ENCODE data around the gene CUBN.

CUBN gene

DNA sequence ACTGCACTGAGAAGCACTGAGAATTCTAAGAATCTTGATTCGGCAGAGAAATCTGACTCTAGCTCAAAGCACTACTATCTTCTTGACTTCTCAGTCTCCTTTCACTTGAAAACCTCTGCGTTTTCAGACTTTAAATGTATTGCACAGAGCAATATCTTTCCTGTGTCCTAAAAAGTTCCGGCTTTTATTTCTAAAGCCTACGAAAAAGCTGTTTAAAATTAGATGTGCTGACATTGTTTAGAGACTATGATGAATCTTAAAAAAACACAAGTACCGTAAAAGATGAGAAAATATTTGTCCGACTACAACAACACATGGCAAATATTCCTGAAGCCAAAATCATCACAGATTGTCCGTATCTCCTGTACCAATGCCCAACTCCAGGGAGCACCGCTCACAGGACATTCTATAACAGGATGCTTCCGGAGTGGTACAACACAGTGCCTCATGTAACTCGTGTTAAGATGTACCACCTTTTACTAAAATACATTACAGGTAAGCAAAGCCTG is 136.9 kb downstream of the CUBN start:
- in situ Hi-C loops (cut with MboI; ENCODE audit: low sequenced_read_pairs): no loop called here

DNA sequence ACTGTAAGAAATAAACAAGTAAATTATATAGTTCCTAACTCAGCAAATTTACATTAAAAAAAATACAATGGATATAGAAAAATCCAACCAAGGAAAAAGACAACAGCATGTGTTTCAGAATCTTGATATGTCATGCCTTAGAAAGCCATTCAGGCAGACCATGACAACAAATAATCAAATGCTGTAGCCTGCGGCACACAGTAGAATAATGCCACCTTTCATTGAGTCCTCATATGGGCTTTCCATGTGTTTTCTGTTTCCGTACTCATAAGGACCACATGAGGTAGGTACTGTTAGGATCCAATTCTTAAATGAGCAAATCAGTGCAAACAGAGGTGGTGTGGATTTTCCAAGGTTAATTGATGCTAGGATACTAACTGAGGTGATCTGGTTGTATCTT is 138.6 kb downstream of the CUBN start:
- in situ Hi-C loops (cut with MboI; ENCODE audit: low sequenced_read_pairs): no loop called here

DNA sequence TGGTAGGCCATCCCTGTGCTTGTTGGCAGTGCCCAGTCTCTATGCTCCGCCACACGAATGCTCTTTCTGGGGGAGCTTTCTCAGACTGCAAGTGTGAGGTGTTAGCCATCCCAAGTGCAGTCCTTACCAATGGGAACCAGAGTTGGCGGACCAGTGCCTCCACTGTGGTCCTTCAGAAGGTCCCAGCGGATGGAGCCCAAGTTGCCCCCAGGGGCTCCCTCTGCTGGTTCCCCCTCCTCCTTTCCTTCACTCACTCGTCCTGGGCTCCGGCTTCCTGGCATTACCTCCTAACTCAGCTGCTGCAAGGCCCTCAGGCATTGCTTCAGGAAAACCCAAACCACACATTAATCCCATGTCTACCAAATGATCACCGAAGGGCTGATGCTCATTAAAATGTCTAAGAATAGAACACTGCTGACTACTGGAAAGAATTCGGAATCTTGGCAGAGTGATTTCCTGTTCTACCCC is 139.8 kb downstream of the CUBN start:
- in situ Hi-C loops (cut with MboI; ENCODE audit: low sequenced_read_pairs): no loop called here

DNA sequence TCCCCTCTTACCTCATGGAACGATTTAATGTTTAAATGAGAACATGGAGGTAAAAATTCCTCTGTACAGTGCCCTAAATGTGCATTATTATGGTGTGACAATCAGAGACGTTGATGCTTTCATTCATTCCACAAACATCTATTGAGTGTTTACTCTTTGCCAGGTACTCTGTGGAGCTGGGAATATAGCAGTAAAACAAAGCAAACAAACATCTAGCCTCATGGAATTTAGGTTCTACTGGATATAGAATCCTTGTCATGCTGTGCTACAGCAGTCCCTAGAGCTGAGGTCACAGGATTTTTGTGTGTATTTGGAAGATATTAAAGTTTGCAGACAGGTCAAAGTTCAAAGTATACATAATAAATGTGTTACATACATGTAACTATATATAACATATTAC is 140.7 kb downstream of the CUBN start:
- in situ Hi-C loops (cut with MboI; ENCODE audit: low sequenced_read_pairs): no loop called here

DNA sequence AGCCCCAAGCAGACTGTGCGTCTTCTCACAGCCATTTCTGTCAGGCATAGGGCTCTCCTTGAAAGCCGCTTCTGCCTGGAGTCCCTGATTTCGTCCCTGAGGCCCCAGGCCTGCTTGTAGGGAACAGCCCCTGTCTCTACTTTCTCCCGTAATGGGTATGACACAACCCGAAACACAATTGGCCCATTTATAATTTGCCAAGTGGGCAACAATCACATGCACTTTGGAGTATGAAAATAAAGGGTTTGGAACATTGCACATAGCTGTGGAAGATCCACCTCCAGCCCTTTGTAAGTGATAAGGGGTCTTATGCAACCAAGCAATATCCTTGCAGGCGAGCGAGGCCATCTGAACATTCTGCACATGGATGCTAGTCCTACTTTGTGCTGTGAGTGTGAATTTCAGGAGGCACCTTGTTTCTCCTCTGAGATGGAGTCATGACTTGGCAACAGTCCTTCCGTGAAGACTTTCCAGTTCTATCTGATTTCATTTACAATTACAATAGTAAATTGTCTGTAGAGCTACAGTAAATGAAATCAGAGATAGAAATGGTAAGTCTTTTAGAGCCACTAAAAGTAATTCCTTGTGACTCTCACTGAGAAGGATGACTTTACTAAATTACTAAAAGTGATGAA is 141.5 kb downstream of the CUBN start:
- in situ Hi-C loops (cut with MboI; ENCODE audit: low sequenced_read_pairs): no loop called here

DNA sequence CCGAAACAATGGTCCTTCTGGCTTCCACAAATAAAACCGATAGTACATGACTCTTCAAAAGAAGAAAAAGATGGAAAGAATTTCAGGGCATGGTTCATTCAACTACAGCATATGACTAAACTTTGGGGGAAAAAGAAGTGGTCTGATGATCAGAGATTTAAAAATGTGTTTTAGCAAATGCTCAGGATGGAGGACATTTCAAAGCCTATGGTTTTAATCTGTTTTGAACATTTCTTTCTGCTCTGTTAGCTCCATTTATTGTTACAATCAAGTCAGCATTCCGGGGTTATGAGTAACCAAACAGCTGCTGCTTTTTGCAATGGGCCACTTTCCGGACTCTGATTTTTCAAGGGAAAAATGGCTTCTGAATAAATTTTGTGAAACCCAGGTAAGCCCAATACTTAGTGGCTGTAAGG is 142.4 kb downstream of the CUBN start:
- in situ Hi-C loops (cut with MboI; ENCODE audit: low sequenced_read_pairs): no loop called here

DNA sequence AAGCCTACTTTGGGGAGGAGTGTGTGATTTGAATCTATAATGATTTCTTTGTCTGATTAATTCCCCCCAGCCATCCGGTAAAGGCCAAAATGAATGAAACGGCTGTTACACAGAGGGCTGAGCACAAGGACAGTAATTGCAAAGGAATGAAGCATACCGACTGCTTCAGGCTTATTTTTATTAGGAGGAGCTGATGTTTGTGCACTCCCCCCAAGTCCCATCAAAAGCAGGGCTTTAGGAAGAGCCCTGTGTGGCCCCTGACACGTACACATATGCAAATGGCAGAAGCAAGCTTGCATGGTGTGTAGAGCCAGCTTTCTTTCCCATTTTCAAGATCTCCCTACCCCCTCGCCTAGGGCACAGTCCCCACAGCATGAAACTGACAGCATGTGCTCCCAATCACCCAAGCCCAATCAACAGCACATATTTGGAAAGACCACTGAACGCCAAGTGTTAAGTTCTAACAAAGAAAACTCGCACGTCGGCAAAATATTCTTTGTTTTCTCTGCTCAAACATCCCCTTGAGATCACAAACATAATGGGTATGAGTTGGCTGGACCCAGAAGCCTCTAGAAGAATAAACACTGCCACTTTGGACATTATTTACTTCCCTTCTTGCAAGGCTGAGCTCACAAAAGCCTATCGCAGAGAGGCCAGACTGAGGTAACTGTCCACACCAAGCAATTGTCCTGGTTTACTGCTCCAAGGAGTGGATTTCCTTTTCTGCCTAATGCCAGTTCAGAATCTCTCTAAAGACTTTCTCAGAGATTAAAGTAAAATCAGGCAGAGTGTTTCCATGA is 143.0 kb downstream of the CUBN start:
- in situ Hi-C loops (cut with MboI; ENCODE audit: low sequenced_read_pairs): no loop called here

DNA sequence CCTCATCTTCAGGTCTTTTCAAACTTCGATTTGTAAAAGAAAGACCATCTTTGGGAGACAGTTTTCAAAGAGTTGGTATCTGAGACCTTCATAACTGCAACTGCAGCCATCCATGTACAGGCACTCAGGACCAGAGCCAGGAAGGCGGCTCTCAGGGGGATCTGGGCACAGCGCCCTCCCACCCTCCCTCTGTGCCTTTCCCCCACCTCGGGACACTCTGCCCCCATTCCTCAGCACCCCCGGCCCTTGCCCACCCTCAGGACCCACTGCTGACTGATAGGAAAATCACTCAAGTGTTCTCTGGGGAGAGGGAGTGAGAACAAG is 143.6 kb downstream of the CUBN start:
- in situ Hi-C loops (cut with MboI; ENCODE audit: low sequenced_read_pairs): no loop called here

DNA sequence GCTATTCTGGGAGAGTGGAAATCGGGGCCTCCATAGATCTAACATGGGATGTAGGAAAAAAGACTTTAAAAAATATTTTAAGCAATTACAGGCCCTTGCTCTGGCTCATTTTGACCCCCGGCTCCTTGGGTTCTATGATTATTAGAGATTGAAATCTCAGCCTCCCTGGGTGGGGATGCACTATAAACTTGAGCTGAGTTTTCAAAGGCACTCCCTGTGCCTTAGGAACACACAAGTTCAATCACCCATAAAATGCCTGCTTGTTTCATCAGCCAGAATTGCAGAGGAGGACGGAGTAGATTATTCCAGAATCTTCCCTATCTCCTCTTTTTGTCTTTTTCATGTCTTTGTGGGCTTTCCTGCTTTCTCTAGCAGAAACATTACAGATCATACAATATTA is 145.4 kb downstream of the CUBN start:
- in situ Hi-C loops (cut with MboI; ENCODE audit: low sequenced_read_pairs): no loop called here

DNA sequence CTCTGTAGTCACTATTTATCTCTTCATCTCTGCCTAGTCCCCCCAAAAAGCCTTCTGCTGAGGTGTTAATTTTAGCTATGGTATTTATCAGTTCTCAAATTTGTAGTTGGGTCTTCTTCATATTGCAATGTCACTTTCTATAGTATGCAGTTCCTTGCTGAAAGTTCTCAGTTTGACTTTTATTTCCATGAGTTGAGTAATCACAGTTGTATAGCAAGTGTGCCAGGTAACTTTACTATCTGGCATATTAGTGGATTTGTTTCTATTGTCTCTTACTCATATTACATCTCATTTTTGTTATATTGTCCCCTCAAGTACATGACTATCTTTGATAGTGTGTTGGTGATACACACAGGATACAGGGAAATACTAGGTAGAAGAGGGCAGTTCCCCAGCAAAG is 152.8 kb downstream of the CUBN start:
- in situ Hi-C loops (cut with MboI; ENCODE audit: low sequenced_read_pairs): no loop called here

DNA sequence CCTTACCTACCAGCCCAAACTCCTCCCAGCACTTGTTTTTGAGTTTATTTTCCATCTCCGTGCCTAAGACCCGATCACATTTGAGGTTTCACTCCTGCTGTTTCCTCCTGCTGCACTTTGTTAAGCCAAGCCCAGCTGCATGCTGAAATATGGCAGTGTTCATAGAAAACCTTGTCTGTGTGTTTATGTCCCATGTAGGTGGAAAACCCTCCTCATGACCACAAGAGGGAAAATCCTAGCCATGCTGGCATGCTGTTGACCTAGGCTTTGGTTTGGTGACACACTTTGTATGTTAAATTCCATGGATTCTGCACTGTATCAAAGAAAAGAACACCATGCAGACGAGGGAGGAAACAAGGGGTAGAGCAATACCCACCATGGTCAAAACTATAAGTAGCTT is 154.4 kb downstream of the CUBN start:
- in situ Hi-C loops (cut with MboI; ENCODE audit: low sequenced_read_pairs): no loop called here

DNA sequence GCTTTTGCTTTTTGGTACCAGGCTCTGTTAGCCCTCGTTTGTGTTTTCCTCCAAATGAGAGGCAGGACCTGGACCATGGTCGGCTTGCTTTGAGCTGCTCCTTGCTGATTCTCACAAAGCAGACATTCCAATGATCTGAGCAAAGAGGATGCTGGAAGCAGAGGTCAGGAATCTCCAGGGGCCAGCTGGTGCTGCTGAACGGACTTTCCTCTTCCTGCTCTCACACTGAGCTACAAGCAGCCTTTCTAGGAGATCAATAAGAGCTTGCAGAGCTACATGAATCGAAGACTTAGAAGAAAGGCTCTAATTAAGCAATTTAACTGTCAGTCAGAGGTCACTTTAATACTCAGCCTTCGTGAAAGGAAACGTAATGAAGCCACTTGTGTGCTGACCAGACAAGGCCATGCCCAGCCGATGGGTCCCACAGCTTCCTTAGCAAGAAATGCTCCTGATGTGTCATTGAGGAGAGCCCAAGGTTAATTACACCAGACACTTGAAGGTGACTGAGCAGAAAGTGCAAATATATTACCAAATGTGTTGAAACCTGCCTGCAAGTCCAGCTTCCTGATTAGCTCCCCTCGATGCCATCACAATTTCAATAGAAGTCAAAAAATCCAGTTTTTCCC is 161.1 kb downstream of the CUBN start:
- in situ Hi-C loops (cut with MboI; ENCODE audit: low sequenced_read_pairs): no loop called here

DNA sequence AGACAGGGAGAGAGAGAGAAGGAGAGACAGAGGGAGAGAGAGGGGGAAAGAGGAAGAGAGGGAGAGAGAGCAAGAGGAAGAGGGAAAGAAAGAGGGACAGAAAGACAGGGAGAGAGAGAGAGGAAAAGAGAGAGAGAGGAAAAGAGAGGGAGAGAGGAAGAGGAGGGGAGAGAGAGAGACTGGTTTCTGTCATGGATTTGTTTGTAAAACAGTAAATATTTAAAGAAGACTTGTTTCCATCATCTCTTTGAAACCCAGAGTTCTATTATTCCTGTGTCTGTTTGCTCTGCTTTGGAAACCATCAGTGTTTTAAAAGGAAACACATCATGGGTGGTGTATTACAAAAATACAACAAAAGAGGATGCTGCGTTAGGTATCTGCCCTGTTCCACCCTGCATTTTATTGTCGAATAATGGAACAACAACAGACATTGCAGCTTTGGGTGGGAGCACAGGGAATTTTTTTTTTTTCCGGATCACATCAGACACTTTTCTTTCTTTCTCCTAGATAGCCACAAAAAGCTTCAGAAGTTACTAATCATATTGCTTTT is 161.7 kb downstream of the CUBN start:
- in situ Hi-C loops (cut with MboI; ENCODE audit: low sequenced_read_pairs): no loop called here

DNA sequence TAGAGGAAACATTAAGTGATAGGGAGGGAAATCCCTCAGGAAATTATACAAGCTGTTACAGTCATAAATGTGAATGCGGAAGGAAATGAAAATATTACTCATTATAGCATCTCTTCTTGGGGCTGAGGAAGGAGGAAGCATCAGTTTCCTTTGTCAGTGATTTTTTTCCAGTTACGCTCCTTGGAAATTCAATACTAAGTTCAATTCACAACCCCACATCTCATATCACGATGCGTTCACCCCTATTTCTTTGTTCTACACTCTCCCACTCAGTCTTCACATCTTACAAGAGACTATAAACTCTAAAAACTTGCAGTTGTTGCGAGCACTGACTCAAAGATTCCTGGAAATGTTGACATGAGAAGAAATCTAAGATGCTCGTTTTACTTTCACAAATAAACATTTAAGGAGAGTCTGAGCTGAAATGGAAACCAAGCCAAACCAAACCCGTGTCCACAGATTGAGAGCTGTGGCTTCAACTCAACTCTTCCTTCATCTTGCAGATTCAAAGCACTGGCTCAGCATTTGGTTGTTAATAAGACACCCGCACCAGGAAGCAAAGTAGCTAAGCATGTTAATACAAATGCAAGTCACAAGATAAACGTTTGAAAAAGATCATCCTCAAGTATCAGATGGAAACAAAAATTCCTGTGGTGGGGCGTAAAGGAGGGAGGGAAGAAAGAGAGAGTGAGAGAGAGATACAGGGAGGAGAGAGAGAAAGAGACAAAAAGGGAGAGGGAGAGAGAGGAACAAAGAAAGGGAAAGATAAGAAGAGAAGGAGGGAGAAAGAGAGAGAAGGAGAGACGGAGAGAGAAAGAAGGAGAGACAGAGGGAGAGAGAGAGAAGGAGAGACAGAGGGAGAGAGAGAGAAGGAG is 162.4 kb downstream of the CUBN start:
- in situ Hi-C loops (cut with MboI; ENCODE audit: low sequenced_read_pairs): no loop called here

DNA sequence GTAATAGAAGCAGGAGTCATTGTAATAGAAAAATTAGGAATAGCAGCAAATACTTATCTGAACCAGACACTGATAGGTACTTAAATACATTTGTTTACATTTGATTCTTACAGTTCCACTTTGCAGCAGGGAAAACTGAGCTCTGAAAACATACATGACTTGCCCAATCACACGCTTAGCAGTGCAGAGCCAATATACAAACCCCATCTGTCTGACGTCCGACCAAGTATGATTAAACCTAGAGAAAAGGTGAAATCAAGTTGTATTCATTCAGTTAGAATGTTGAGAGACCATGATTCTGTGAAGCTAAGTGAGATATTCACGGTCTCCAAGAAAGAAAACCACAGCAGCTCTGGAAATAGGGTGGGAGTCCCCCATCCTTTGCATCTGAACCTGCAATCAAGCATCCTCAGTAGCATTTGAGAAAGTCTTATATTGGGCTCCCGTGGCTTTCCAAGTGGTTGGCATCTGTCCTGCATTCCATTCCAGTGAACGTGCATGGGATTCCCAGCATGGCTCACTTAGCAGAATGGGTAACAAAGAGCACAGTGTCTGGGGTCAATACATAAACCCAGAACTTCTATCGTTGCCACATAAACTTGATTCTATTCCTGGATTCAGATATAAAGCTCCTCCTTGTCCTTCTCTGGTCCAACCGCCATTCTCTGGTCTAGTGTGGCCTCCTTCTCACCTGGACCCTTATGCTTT is 163.7 kb downstream of the CUBN start:
- in situ Hi-C loops (cut with MboI; ENCODE audit: low sequenced_read_pairs): no loop called here

DNA sequence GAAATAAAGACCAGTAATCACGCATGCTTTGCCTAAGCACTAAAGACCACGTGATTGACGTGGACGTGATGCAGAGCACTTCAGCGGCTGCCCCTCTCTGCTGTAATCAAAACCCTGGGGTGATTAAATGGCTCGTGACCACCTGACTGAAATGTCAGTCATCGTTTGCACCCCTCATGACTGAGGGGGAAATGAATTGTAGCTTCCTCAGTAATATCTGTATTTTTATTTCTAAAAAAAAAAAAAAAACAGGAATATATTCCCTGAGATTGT is 164.3 kb downstream of the CUBN start:
- in situ Hi-C loops (cut with MboI; ENCODE audit: low sequenced_read_pairs): no loop called here

DNA sequence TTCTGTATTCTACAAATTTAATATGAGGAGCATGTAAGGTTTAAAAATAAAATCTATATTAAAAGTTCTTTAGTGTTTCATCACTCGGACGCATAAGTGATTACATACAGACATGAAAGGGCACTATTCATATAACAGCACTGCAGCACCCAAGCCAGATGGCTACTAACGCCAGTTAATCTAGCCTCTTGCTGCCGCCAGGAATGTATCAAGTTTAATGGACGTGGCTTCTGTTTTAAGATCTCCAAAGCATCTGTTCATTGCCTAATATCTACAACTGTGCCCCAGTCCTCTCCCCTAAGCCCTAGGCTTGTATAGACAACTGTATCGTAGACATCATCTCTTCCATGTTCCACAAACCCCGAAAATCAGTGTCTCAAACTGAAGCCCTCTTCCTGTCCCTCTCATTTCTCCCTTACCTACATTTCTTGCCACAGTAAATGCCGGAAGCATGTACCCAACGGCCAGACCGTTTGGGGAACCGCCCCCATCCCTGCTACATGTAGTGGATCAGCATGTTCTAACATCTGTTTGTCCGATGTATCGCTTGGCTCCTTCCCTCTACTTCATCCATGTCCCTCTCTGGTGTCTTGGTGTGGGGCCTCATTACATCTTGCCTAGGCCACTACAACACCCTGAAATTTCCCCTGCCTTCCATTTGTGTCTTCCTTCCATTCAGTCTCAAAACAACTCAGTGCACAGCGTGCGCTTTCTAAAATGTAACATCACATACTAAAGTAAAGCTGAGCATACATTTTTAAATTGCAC is 164.9 kb downstream of the CUBN start:
- in situ Hi-C loops (cut with MboI; ENCODE audit: low sequenced_read_pairs): no loop called here

DNA sequence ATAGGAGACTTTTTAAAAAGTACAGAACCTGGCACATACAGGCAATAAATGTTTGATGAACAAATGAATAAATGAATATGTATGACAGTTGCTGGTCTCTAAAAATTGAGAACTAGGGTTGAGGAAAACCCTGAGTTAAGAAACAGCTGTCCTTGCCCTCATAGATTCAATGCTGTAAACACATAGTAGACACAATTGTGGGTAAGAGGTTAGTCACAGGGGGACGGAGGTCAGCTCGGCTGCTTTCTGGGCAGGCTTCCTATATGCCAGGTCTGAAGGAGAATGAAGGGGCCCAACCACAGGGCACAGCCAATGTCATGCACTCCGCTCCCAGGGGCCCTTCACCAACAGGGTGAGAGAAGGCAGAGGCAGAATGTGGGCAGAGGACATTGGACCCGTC is 169.1 kb downstream of the CUBN start:
- in situ Hi-C loops (cut with MboI; ENCODE audit: low sequenced_read_pairs): no loop called here

DNA sequence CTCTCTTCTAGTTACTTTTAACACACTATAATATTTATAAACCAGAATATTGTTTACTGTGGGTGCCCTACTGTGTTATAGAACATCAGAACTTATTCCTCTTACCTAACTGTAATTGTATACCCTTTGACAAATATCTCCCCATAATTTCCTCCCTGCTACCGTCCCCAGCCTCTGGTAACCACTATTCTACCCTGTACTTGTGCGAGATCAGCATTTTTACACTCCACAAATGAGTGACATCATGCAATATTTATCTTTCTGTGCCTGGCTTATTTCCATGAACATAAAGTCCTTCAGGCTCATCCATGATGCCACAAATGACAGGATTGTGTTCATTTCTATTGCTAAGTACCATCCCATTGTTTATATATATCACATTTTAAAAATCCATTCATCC is 172.6 kb downstream of the CUBN start:
- in situ Hi-C loops (cut with MboI; ENCODE audit: low sequenced_read_pairs): no loop called here

All from hTERT RPE-1 (cell line).